DMS53 treated with DMSO at 0.1 percent for 48 hours (cell line): ENCODE measurements around the gene CENPF.

Experiments used
- DNase-seq: peaks from one replicate; lab custom pipeline; 2025; ENCODE audit not compliant: unreplicated experiment; lab: John Stamatoyannopoulos, UW

The CENPF gene

DNA sequence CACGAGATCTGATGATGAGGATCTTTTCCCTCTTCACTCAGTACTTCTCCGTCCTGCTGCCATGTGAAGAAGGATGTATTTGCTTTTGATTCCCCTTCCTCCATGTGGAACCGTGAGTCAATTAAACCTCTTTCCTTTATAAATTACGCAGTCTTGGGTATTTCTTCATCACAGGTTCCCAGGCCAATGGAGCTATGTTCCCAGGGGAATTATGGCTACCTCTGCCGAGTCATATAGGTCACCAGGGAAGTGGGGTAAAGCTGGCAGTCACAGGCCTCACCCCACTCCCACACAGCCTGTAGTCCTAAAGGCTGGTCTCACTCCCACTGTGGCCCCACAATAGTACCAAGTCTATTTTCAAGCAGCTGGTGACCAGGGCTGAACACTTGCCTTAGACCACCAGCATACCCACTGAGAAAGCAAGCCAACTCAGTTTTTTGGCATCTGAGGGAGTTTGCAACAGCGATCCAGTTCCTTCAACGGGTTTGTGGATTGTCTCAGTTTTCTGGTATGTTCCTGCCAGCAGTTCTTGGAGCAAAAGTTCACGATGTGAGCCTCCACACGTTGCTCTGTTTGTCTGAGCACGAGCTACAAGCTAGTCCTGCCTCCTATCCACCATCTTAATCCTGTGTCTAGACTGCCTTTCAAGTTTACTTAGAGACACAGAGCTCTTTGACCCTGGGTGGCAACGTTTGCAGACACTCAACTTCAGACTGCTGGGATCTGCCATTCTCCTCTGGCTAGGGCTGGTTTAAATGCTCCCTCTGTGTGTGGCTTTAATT, 104.5 kb downstream of the CENPF start:
- no peak for DNase-seq

DNA sequence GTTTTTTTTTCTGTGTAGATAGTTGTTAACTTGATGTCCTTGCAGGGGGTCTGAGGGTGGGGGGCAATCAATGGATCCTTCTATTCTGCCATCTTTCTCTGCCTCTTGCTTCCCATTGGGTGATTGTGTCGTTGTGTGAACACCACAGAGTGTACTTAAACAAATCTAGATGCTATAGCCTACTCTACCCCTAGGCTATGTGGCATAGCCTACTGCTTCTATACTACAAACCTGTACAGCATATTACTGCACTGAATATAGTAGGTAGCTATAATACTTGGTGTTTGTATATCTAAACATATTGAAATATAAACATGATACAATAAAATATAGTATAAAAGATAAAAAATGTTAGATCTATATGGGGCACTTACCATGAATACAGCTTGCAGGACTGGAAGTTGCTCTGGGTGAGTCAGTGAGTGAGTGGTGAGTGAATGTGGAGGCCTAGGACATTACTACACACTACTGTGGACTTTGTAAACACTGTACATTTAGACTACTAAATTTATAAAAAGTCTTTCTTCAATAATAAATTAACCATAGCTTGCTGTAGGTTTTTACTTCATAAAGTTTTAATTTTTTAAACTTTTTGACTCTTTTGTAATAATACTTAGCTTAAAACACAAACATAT, 105.4 kb downstream of the CENPF start:
- no peak for DNase-seq

DNA sequence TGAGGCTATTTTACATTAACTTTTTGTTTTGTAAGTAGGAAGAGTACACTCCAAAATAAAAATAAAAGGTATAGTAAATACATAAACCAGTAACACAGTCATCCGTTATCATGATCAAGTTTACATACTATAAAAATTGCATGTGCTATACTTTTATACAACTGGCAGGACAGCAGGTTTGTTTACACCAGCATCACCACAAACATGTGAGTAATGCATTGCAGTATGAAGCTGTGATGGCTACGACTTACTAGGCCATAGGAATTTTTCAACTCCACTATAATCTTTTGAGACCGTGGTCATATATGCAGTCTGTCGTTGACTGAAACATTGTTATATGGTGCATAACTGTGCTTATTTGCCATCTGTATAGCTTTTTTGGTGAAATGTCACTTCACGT, 106.2 kb downstream of the CENPF start:
- no peak for DNase-seq

DNA sequence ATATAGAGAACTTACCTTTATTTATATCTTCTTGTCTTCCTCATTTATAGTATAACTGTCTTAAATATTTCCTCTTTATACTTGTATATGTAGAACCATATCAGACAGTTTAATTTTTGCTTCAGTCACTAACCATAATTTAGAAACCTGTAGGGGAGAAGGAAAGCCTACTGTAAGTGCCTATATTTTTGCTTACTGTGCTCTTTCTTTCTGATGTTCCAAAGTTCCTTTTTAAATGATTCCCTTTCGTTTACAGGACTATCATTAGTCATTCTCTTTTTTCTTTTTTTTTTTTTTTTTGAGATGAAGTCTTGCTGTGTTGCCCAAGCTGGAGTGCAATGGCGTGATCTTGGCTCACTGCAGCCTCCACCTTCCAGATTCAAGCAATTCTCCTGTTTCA, 109.7 kb downstream of the CENPF start:
- DNase-seq: no peak
